Umbilical cord (tissue), 2 donors: ENCODE data around the gene LRTM2. TPM values are rescaled to one million over a fixed set of nuclear protein-coding genes. Genes with fewer than 3 reads are reported as not detected.

Experiments used
- DNase-seq: peaks from one replicate; pipeline ENCODE4 v3.0.0-alpha.2; 2015; ENCODE audit warnings: low spot score
- total RNA-seq: library from RNA; depleted of rRNA; stranded (reverse); fragments of >200 nt; gene quantifications from one replicate; pipeline ENCODE4 v1.2.3, GENCODE V29; 2014; ENCODE audit warnings: low replicate concordance; ENCODE audit not compliant: insufficient read depth

The LRTM2 gene
- total RNA-seq, 1 donor from 2014 or later: 1.2 TPM

DNA sequence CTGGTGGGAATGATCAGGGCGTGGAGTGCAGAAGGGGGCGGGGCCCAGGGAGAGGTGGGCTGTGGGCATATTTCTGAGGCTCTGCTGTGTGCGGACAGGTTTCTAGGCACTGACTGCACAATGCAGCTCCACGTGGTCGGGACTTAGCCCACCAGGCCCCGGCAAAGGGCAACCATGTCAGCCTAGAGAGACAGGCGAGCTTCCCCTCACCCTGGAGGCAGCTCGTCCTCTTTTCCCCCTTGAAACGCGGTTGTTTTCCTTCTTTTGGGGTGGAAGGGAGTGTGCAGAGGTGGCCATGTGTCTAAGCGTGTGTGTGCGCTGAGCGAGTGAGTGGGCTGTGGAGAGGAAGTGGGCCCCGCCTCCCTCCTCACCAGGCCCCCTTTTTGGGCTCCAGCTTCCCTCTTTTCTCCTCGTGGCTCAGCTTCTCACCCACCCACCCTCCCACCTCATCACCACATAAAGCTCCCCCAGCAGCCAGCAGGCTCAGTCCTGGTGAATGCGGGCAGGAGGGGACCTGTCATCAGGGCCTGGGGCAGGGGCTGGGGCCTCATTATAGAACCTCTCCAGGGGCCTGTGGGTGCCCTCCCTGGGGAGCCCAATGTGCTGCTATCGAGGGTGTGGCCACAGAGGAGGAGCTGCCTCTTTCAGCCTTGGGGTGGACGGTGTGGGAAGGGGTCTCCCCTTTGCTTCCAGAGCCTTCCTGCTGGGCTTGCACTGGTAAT lies 22.0 kb downstream of the LRTM2 start:
- no peak for DNase-seq

DNA sequence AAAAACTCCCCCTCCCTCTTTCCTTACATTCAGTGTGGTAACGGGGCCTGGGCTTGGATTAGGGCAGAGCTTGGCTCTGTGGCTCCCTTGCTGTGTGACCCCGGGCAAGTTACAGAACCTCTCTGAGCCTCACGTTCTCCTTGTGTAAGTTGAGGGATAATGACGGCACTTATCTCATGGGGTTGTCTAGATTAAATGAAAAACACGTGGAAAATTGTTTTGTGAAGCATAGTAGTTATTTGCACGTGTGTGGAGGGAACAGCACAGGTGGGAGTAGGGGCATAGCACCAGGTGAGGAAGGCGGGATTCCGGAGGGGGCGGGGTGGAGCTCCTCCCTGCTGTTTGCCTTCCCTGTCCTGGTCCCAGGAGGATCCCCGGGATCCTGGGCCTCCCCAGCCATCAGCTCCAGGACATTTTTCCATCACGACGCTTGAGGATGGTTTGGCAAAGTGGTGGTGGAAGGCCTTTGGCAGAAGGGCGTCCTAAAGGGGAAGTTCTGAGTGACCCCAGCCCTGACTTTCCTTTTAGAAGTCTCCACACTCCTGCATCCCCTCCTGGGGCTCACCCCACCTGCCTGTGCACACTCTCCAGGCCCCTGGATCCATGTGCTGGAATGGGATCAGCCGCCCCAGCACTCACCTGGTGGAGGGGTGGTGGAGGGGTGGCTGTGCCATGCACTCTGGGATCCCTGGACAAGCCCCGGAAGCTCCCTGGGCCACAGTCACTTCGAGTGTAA lies 22.7 kb downstream of the LRTM2 start:
- no peak for DNase-seq

- no peak for DNase-seq
Observed at GRCh38 chr12:1843641-1844005, 23.3 kb downstream of the LRTM2 start.

DNA sequence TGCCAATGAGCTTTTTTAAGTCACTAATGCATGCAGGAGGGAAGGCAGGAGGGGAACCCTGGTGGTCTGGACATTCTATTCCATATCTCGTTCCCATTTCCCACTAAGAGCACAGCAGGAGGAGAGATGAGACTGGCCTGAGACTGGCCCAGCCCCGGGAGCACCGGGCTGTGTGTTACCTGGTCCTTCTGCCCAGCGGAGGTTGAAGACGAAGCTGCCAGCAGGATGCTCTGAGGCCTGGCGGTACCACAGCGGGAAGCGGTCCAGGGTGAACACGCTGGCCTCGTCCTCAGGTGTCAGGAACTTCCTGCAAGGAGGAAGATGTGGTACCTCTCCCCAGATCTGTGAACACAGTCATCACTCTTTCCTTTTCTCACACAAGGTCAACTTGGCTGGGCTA lies 23.9 kb downstream of the LRTM2 start:
- no peak for DNase-seq

DNA sequence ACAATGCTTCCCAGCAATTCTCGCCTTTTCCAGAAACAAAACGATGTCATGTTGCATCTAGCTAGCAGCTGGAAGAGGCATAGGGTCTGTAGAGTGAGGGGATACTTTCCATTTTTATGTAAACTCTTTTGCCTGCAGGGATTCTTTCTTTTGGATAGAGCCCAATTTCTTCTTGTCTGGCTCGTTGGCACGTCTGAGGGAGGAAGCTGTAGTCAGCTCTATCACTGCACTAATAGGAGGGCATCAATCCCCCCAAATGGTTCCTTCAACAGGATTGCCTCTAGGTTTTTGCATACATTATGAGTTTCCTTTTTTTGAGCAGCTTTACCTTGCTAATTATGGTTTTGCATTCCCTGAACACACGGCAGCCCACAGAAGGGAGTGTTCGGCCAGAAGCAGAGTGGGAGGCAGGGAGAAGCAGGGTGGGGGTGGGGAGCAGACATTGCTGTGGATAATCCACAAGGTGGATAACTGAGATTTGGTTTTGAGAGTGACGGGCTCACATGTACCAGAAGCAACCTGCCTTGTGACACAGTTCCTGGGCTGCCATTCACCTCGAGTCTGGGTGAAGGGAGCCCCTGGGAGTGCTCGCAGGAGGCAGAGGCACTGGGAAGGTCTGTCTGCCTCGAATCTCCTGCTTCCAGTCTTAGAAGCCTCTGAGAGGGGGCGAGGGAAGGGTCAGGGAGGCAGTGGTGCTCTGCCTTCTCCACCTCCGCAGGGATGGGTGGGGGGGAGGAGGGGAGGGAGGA lies 24.5 kb downstream of the LRTM2 start:
- no peak for DNase-seq

- no peak for DNase-seq
Observed at GRCh38 chr12:1845427-1845826, 25.1 kb downstream of the LRTM2 start.

- no peak for DNase-seq
Observed at GRCh38 chr12:1845886-1846285, 25.5 kb downstream of the LRTM2 start.

DNA sequence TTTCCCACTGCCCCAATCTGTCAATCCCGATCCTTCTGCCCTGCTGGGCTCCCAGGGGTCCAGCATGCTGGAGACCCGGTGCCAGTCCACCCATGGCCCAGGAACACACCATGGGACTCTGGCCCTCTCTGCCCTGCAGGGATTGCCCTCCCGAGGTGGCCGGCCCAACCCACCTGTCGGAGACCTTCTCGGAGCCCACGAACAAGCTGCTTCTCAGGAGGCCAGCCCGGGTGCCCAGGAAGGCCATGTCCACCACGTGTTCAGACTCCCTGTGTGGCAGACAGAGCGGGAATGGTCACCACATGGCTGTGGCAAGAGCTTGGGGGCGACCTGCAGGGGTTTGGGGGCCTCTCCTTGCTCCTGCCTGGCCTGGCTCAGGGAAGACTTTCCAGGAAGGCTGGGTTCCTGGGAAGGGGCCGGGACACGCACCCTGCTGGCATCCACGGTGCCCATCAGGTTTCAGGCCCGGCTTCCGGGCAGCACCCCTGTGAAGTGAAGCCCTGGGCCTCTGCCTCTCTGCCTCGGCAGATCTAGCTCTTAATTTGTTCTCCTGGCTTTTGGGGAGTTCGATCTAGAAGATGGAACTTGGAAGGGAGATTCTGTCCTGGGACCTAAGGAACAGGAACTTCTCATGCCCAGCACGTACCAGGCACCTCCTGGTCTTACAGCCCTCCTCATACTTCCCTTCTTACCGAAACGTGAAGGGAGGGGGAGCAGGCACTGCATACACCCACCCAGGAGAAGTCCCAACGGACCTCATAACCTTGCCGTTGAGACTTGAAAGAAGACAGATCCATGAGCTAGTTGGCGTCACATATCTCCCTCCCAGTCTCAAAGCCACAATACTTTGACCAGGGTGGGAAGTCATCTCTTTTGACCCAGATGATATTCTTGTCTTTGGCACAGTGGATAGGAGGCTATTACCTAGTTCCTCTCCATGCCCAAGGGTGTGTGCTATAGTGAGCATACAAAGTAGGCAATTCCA lies 26.3 kb downstream of the LRTM2 start:
- no peak for DNase-seq

DNA sequence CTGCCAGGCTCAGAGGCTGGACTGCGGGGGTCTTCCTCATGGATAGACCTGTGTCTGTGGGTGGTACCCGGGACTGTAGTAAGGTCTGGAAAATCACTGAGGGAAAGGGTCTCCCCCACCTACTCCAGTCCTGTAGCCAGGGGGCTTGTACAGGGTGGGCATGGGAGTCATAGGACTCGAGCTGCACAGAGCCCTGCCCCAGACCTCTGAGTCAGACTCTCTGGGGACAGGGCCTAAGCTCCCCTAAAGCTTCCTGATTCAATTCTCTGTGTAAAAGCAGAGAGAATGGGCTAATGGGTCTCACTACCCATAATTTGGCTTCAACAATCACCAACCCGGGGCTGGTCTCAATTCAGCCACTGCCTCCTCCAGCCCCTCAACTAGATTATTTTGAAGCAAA lies 27.0 kb downstream of the LRTM2 start:
- DNase-seq: no peak

DNA sequence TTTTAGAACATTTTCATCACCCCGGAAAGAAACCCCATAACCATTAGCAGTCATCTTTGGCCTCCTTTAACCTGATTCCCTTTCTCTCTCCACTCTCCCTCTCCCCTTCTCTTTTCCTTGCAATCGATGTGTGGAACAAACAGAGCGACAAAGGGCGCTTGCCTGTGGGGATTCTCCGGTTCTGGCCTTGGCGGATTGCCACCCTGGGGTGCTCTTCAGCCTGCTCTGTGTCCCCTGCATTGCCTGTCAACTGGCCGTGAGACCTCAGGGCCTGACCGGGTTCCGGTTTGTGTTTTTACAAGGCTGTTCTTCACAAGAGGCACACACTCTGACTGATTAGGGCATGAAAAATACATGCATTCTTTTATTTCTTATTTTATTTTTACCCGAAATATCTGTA lies 27.8 kb downstream of the LRTM2 start:
- no peak for DNase-seq

GRCh38 chr12:1848745-1849144 lies 28.4 kb downstream of the LRTM2 start:
- DNase-seq: no peak

- DNase-seq: no peak
Observed at GRCh38 chr12:1851151-1851701, 30.9 kb downstream of the LRTM2 start.

- no peak for DNase-seq
Observed at GRCh38 chr12:1852076-1852475, 31.7 kb downstream of the LRTM2 start.

GRCh38 chr12:1853716-1854115 lies 33.4 kb downstream of the LRTM2 start:
- no peak for DNase-seq

DNA sequence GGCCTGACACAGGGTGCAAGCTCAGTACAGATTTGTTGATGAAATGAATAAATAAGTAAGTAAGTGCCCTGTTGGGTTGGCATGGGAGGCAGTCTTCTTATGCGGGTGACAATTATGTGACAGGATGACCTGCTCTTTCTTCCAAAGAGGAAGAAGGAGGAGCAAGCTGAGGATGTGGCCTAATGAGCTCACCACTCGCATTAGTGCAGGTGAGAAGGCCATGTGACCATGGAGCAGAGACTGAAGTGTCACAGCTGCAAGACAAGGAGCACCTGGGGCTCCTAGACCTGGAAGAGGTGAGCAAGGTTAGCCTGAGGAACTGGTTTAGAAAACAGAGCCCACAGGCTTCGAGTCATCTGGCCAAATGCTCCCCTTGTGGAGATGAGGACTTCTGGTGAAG lies 34.9 kb downstream of the LRTM2 start:
- no peak for DNase-seq

GRCh38 chr12:1857086-1857485 lies 36.7 kb downstream of the LRTM2 start:
- no peak for DNase-seq

DNA sequence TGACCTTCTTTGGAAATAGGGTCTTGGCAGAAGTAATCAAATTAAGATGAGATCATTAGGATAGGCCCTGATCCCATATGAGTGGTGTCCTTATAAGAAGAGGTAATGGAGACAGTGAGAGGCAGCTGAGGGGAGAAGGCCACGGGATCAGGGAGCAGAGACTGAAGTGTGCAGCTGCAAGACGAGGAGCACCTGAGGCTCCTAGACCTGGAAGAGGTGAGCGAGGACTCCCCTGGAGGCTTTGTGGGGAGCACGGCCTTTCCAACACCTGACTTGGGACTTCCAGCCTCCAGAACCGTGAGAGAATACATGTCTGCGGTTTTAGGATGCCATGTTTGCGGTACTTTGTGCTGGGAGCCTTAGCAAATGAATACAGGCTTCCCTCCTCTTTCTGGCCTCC lies 37.5 kb downstream of the LRTM2 start:
- DNase-seq: no peak

DNA sequence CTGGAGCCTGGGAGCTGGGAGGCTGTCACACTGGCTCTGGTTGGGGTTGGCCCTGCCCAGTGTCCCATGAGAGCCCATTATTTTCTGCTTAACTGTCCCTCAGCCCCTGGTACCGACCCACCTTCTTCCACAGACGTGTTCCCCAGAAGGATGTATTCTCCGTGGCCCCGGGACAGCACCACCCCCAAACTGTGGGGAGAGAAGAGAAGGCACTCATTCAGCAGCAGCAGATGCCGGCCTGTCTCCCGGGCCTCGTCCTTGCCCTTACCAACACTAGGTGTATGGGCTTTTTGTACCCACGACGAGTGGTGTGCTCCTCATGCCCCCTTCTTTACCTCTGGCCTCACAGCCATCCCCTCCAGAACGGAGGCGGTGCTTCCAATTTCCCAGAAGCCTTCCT lies 38.1 kb downstream of the LRTM2 start:
- DNase-seq: no peak

GRCh38 chr12:1859643-1860042 lies 39.3 kb downstream of the LRTM2 start:
- DNase-seq: no peak

GRCh38 chr12:1862973-1863372 lies 42.6 kb downstream of the LRTM2 start:
- no peak for DNase-seq

- no peak for DNase-seq
Observed at GRCh38 chr12:1863823-1864222, 43.5 kb downstream of the LRTM2 start.
